SK-N-SH (cell line): ENCODE results near the gene SRM. TPM values are rescaled to one million over a fixed set of nuclear protein-coding genes. Genes with fewer than 3 reads are reported as not detected.

Experiments
- CTCF ChIA-PET: fragments of 300-600, 350-600 bp; formaldehyde crosslinking; extraction: SDS; loops from one replicate; lab custom pipeline; 2021; lab: Yijun Ruan, JAX
- POLR2A ChIA-PET: fragments of 350-600 bp; sonication (Branson Sonifier 250); formaldehyde crosslinking; extraction: SDS; loops from one replicate; lab custom pipeline; 2020; ENCODE audit warnings: antibody characterized with exemption, inconsistent platforms; lab: Yijun Ruan, JAX
- DNase-seq: peaks from one replicate; pipeline ENCODE4 v3.0.0; 2012
- H2AFZ ChIP-seq: fragments of 200-600 bp; sonication (generic); 2 replicates; pipeline ENCODE4 v1.8.1; 2016; ENCODE audit warnings: antibody characterized with exemption, mild to moderate bottlenecking, low read depth
- H3F3A ChIP-seq: fragments of 200-600 bp; sonication (generic); replicated peaks from 2 replicates; pipeline ENCODE3; 2016; ENCODE audit warnings: antibody characterized with exemption, mild to moderate bottlenecking; ENCODE audit not compliant: insufficient read depth
- H3K27ac ChIP-seq, 2 experiments: fragments of 200-500 bp in 1 of 2; fragments of 200-600 bp in 1 of 2; sonication (Bioruptor generic) in 1 of 2; sonication (generic), shearing (Covaris generic) in 1 of 2; 2 replicates each; pipeline versions ENCODE4 v1.5.1 to v1.6.1; 2014 to 2016; ENCODE audit warnings: low read depth in 2 of 2, inconsistent platforms in 1 of 2, low read length in 1 of 2, mild to moderate bottlenecking in 1 of 2, mixed read lengths in 1 of 2
- H3K27me3 ChIP-seq: fragments of 200-600 bp; sonication (generic), shearing (Covaris generic); 2 replicates; pipeline ENCODE4 v1.6.1; 2016; ENCODE audit warnings: mixed run types; ENCODE audit not compliant: insufficient read depth
- H3K36me3 ChIP-seq, 2 experiments: fragments of 200-500 bp in 1 of 2; fragments of 200-600 bp in 1 of 2; sonication (Bioruptor generic) in 1 of 2; sonication (generic) in 1 of 2; replicated peaks in 1 of 2; 2 replicates each; pipeline versions ENCODE3 to v1.5.1; 2014 to 2016; ENCODE audit warnings: low read length in 1 of 2, mild to moderate bottlenecking in 1 of 2; ENCODE audit not compliant: insufficient read depth in 2 of 2, control insufficient read depth in 1 of 2
- H3K4me1 ChIP-seq, 2 experiments: fragments of 200-500 bp in 1 of 2; fragments of 200-600 bp in 1 of 2; sonication (Bioruptor generic) in 1 of 2; sonication (generic), shearing (Covaris generic) in 1 of 2; 2 replicates each; pipeline versions ENCODE4 v1.5.1 to v1.6.1; 2014 to 2016; ENCODE audit warnings: low read depth in 1 of 2, low read length in 1 of 2, mixed run types in 1 of 2; ENCODE audit not compliant: insufficient read depth in 2 of 2, control insufficient read depth in 1 of 2
- H3K4me2 ChIP-seq: fragments of 200-600 bp; sonication (generic), shearing (Covaris generic); 2 replicates; pipeline ENCODE4 v1.6.1; 2017; ENCODE audit warnings: mixed run types
- H3K4me3 ChIP-seq, 2 experiments: fragments of 200-500 bp in 1 of 2; fragments of 200-600 bp in 1 of 2; sonication (Bioruptor generic) in 1 of 2; sonication (generic), shearing (Covaris generic) in 1 of 2; 2 replicates each; pipeline versions ENCODE4 v1.5.1 to v1.8.1; 2014 to 2016; ENCODE audit warnings: low read depth in 2 of 2, inconsistent platforms in 1 of 2, low read length in 1 of 2, mild to moderate bottlenecking in 1 of 2, mixed read lengths in 1 of 2, moderate library complexity in 1 of 2
- H3K79me2 ChIP-seq: fragments of 200-600 bp; sonication (generic); 2 replicates; pipeline ENCODE4 v1.8.1; 2017; ENCODE audit warnings: mild to moderate bottlenecking; ENCODE audit not compliant: insufficient read depth
- H3K9ac ChIP-seq: fragments of 200-600 bp; sonication (generic); 2 replicates; pipeline ENCODE4 v1.6.1; 2017; ENCODE audit warnings: mixed run types
- H3K9me2 ChIP-seq: fragments of 200-600 bp; sonication (generic); 2 replicates; pipeline ENCODE4 v1.6.1; 2017; ENCODE audit warnings: mixed run types
- H3K9me3 ChIP-seq: fragments of 200-600 bp; sonication (generic); 2 replicates; pipeline ENCODE4 v1.6.1; 2017; ENCODE audit warnings: mixed run types, mild to moderate bottlenecking, moderate library complexity
- H4K20me1 ChIP-seq: fragments of 200-600 bp; sonication (generic); 2 replicates; pipeline ENCODE4 v1.6.1; 2017; ENCODE audit warnings: mild to moderate bottlenecking, mixed run types; ENCODE audit not compliant: insufficient read depth
- CHD2 ChIP-seq: fragments of 150-350 bp; IDR thresholded peaks from 2 replicates; pipeline ENCODE4 v1.6.1; 2018; ENCODE audit warnings: low read length; ENCODE audit not compliant: partially characterized antibody
- CTCF ChIP-seq: fragments of 200-600 bp; sonication (generic); IDR thresholded peaks from 2 replicates; pipeline ENCODE4 v1.6.1; 2017; ENCODE audit warnings: antibody characterized with exemption, mild to moderate bottlenecking, moderate library complexity
- ELF1 ChIP-seq: IDR thresholded peaks from 2 replicates; pipeline ENCODE4 v1.4.0; 2012
- GABPA ChIP-seq: IDR thresholded peaks from 2 replicates; pipeline ENCODE4 v1.4.0; 2012; ENCODE audit warnings: low read depth, mild to moderate bottlenecking
- GATA2 ChIP-seq: sonication (generic); formaldehyde crosslinking; IDR thresholded peaks from 2 replicates; pipeline ENCODE4 v1.5.0; 2020; ENCODE audit warnings: mild to moderate bottlenecking, missing genetic modification reagents
- JUND ChIP-seq: IDR thresholded peaks from 2 replicates; pipeline ENCODE4 v1.4.0; 2012
- MAX ChIP-seq: IDR thresholded peaks from 2 replicates; pipeline ENCODE4 v1.4.0; 2012; ENCODE audit warnings: low read depth
- MEF2A ChIP-seq: IDR thresholded peaks from 2 replicates; pipeline ENCODE4 v1.4.0; 2012; ENCODE audit warnings: low read depth, borderline replicate concordance
- MXI1 ChIP-seq: IDR thresholded peaks from 2 replicates; pipeline ENCODE4 v1.6.1; 2012; ENCODE audit warnings: mild to moderate bottlenecking, low read depth, low read length, improper control_type of control experiment
- NFIC ChIP-seq: IDR thresholded peaks from 2 replicates; pipeline ENCODE4 v1.4.0; 2012; ENCODE audit warnings: borderline replicate concordance
- NRF1 ChIP-seq: IDR thresholded peaks from 2 replicates; pipeline ENCODE4 v1.6.1; 2012; ENCODE audit warnings: low read depth, mild to moderate bottlenecking, low read length
- RAD21 ChIP-seq: IDR thresholded peaks from 2 replicates; pipeline ENCODE4 v1.6.1; 2012; ENCODE audit warnings: mild to moderate bottlenecking, low read length
- RCOR1 ChIP-seq: fragments of 150-350 bp; IDR thresholded peaks from 2 replicates; pipeline ENCODE4 v1.6.1; 2017; ENCODE audit warnings: antibody characterized with exemption, low read length
- REST ChIP-seq: IDR thresholded peaks from 2 replicates; pipeline ENCODE4 v1.6.1; 2012; ENCODE audit warnings: mild to moderate bottlenecking, low read depth, low read length, moderate library complexity
- YY1 ChIP-seq: IDR thresholded peaks from 2 replicates; pipeline ENCODE4 v1.4.0; 2012; ENCODE audit warnings: low read depth, mild to moderate bottlenecking
- ZBTB33 ChIP-seq: IDR thresholded peaks from 2 replicates; pipeline ENCODE4 v1.4.0; 2012; ENCODE audit warnings: low read depth, borderline replicate concordance
- WGBS: methylation state at CpG from one replicate; pipeline ENCODE4 v1.1.6; 2017; ENCODE audit warnings: low lambda C conversion rate; 5-methylcytosine and 5-hydroxymethylcytosine counted together
- polyA plus RNA-seq, 3 experiments: library from polyadenylated mRNA; depleted of rRNA; stranded (reverse); fragments of >200 nt; gene quantifications; 2 replicates each; pipeline ENCODE4 v1.2.3, GENCODE V29; 2012
- TF ChIP-seq, protein P1 (sequence below): IDR thresholded peaks from 2 replicates; pipeline ENCODE4; 2012
- TF ChIP-seq, protein P2 (sequence below): fragments of 150-350 bp; IDR thresholded peaks from 2 replicates; pipeline ENCODE4 v1.6.1; 2016; ENCODE audit warnings: mild to moderate bottlenecking, low read depth, low read length
- TF ChIP-seq, protein P3 (sequence below): IDR thresholded peaks from 2 replicates; pipeline ENCODE4 v1.4.0; 2012; ENCODE audit warnings: low read depth, borderline replicate concordance
- TF ChIP-seq, protein P4 (sequence below): fragments of 150-350 bp; IDR thresholded peaks from 2 replicates; pipeline ENCODE4 v1.6.1; 2017; ENCODE audit warnings: antibody characterized with exemption, low read length, low read depth, borderline replicate concordance

The SRM gene
- polyA plus RNA-seq, 1 of the 3 experiments (the other 2 are of a cell fraction) = 105 TPM

DNA sequence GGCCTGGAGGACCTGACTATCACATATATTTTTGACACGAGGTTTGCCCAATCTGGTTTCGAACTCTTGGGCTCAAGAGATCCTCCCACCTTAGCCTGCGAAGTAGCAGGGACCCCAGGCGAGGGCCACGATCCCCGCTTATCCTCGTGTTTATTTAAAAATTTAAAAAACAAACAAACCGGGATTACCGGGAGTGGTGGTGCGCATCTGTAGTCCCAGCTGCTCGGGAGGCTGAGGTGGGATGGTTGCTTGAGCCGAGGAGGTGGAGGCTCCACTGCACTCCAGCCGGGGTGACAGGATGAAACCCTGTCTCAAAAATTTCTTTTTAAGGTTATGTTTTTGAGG is 40.3 kb upstream of the SRM start:
- Histone ChIP-seq H3K4me2 (peak overlapping the region; percentile 78), H3K36me3 (peaks cover 3 to 26% of the 10 kb centered on the region in 2 experiments), H3K9ac (peak overlapping the region; percentile 94), H3K4me1 (peaks cover 6 to 7% of the 10 kb centered on the region in 2 experiments; a peak in 3 of 4 replicates), H4K20me1 (no peaks in the 10 kb centered on the region), H3K9me3 (no peaks in the 10 kb centered on the region), H3K79me2 (peaks cover 40% of the 10 kb centered on the region), H3K4me3 (peak overlapping the region; percentile 81 to 90), H3K27me3 (no peaks in the 10 kb centered on the region), H3K27ac (peak overlapping the region in 1 of 2 experiments; percentile 64; a peak in 2 of 4 replicates), H3K9me2 (no peaks in the 10 kb centered on the region), H2AFZ (peak overlapping the region; percentile 93), H3F3A (no peaks in the 10 kb centered on the region)
- TF ChIP-seq MEF2A = no peak
- TF ChIP-seq, protein P1, sequence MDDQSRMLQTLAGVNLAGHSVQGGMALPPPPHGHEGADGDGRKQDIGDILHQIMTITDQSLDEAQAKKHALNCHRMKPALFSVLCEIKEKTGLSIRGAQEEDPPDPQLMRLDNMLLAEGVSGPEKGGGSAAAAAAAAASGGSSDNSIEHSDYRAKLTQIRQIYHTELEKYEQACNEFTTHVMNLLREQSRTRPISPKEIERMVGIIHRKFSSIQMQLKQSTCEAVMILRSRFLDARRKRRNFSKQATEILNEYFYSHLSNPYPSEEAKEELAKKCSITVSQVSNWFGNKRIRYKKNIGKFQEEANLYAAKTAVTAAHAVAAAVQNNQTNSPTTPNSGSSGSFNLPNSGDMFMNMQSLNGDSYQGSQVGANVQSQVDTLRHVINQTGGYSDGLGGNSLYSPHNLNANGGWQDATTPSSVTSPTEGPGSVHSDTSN = no peak
- TF ChIP-seq CHD2 = no peak
- TF ChIP-seq NRF1 = no peak
- no peak for TF ChIP-seq RCOR1
- TF ChIP-seq, protein P2, sequence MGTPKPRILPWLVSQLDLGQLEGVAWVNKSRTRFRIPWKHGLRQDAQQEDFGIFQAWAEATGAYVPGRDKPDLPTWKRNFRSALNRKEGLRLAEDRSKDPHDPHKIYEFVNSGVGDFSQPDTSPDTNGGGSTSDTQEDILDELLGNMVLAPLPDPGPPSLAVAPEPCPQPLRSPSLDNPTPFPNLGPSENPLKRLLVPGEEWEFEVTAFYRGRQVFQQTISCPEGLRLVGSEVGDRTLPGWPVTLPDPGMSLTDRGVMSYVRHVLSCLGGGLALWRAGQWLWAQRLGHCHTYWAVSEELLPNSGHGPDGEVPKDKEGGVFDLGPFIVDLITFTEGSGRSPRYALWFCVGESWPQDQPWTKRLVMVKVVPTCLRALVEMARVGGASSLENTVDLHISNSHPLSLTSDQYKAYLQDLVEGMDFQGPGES = no peak
- TF ChIP-seq ELF1 = no peak
- TF ChIP-seq RAD21 = no peak
- TF ChIP-seq CTCF = no peak
- no peak for TF ChIP-seq NFIC
- no peak for TF ChIP-seq JUND
- TF ChIP-seq, protein P3, sequence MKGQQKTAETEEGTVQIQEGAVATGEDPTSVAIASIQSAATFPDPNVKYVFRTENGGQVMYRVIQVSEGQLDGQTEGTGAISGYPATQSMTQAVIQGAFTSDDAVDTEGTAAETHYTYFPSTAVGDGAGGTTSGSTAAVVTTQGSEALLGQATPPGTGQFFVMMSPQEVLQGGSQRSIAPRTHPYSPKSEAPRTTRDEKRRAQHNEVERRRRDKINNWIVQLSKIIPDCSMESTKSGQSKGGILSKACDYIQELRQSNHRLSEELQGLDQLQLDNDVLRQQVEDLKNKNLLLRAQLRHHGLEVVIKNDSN = no peak
- TF ChIP-seq GABPA = no peak
- TF ChIP-seq YY1 = no peak
- no peak for TF ChIP-seq MXI1
- TF ChIP-seq, protein P4, sequence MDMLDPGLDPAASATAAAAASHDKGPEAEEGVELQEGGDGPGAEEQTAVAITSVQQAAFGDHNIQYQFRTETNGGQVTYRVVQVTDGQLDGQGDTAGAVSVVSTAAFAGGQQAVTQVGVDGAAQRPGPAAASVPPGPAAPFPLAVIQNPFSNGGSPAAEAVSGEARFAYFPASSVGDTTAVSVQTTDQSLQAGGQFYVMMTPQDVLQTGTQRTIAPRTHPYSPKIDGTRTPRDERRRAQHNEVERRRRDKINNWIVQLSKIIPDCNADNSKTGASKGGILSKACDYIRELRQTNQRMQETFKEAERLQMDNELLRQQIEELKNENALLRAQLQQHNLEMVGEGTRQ = no peak
- no peak for TF ChIP-seq MAX
- no peak for TF ChIP-seq ZBTB33
- TF ChIP-seq REST = no peak
- no peak for TF ChIP-seq GATA2 (CRISPR knock-in tag)
- ChIA-PET POLR2A (interaction anchor here (0.7 to 1.3 kb wide), 5 partner anchors 11 to 642 kb away, joined by 3 to 4 read pairs (median 3); partner anchors contain the start of gene SRM), CTCF (interaction anchor here (2.4 to 2.9 kb wide), 2 partner anchors 32 to 62 kb away, joined by 6 to 20 read pairs; no protein-coding TSS in a partner anchor)
- WGBS = 73% methylated on average over 13 of the region's 13 CpGs
- no peak for DNase-seq
